Activated CD8-positive, alpha-beta T cell treated with anti-CD3 and anti-CD28 coated beads for 36 hours (primary cell): ENCODE measurements around the gene COBLL1. TPM values are rescaled to one million over a fixed set of nuclear protein-coding genes. Genes with fewer than 3 reads are reported as not detected.

Experiments
- ATAC-seq: fragments of 200-7000 bp; cut with Tn5 transposase; one replicate; pipeline ENCODE4 v1.10.0; 2021; ENCODE audit warnings: mild to moderate bottlenecking, moderate library complexity
- CTCF ChIA-PET: fragments of 350-600 bp; sonication (Branson Sonifier 250); formaldehyde crosslinking; loops from one replicate; lab custom pipeline; 2021; ENCODE audit warnings: antibody characterized with exemption; lab: Charles Lee
- POLR2A ChIA-PET: fragments of 350-600 bp; sonication (Branson Sonifier 250); formaldehyde crosslinking; loops from one replicate; lab custom pipeline; 2021; ENCODE audit warnings: antibody characterized with exemption; lab: Charles Lee
- DNase-seq: peaks from one replicate; pipeline ENCODE4 v3.0.0-alpha.2; 2020
- H3K27ac Mint-ChIP-seq: one replicate; pipeline ENCODE4 v1.8.0; 2021; ENCODE audit warnings: mild to moderate bottlenecking, mixed read lengths
- H3K27me3 Mint-ChIP-seq: one replicate; pipeline ENCODE4 v1.8.0; 2021; ENCODE audit warnings: mixed read lengths
- H3K36me3 Mint-ChIP-seq: one replicate; pipeline ENCODE4 v1.8.0; 2021; ENCODE audit warnings: low read depth, mixed read lengths
- H3K4me1 Mint-ChIP-seq: one replicate; pipeline ENCODE4 v1.8.0; 2021; ENCODE audit warnings: low read depth, mixed read lengths
- H3K4me3 Mint-ChIP-seq: one replicate; pipeline ENCODE4 v1.8.0; 2021; ENCODE audit warnings: mild to moderate bottlenecking, moderate library complexity, mixed read lengths
- H3K9me3 Mint-ChIP-seq: one replicate; pipeline ENCODE4 v1.8.0; 2021; ENCODE audit warnings: mixed read lengths
- intact Hi-C: fragments of 100-400 bp; cut with micrococcal nuclease; formaldehyde crosslinking; loops from one replicate; pipeline ENCODE4 v1.10.0; 2022
- total RNA-seq, 2 experiments: library from RNA; stranded (reverse); gene quantifications; one replicate each; pipeline ENCODE4 v1.2.3, GENCODE V29; 2021
- TF ChIP-seq, protein P1 (sequence below): fragments of 200-600 bp; IDR thresholded peaks from one replicate; pipeline ENCODE4 v1.8.0; 2022; ENCODE audit warnings: antibody characterized with exemption, mild to moderate bottlenecking

Gene COBLL1
- total RNA-seq, 2 experiments from 2014 or later, result 0.36 to 0.68 TPM

DNA sequence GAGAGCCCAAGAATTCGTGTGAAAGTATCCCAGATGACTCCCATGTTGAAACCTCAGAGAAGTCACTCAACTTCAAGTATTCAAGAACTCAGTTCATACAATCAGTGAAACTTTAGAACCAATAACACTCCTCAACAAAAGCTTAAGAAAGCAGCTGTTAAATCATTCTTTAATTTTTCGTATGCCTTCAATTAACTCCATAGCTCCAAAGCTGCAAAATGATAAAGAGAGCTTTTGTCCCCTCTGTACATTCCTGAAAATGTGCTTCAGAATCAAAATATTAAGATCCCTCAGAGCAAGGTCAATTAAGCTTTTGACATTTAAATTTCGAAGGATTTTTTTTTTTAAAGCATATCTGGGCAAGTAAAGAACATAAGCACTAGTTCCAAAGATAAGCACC is 4.7 kb downstream of the COBLL1 start:
- ATAC-seq (no peak), DNase-seq (no peak)
- intact Hi-C loops, result no loop called here
- TF ChIP-seq, protein P1, sequence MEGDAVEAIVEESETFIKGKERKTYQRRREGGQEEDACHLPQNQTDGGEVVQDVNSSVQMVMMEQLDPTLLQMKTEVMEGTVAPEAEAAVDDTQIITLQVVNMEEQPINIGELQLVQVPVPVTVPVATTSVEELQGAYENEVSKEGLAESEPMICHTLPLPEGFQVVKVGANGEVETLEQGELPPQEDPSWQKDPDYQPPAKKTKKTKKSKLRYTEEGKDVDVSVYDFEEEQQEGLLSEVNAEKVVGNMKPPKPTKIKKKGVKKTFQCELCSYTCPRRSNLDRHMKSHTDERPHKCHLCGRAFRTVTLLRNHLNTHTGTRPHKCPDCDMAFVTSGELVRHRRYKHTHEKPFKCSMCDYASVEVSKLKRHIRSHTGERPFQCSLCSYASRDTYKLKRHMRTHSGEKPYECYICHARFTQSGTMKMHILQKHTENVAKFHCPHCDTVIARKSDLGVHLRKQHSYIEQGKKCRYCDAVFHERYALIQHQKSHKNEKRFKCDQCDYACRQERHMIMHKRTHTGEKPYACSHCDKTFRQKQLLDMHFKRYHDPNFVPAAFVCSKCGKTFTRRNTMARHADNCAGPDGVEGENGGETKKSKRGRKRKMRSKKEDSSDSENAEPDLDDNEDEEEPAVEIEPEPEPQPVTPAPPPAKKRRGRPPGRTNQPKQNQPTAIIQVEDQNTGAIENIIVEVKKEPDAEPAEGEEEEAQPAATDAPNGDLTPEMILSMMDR, result no peak
- Mint-ChIP-seq H3K27me3 (peaks cover 28% of the 10 kb centered on the region), H3K9me3 (no peaks in the 10 kb centered on the region), H3K27ac (no peak overlapping the region), H3K36me3 (no peaks in the 10 kb centered on the region), H3K4me1 (peaks cover 7% of the 10 kb centered on the region), H3K4me3 (no peak overlapping the region)
- ChIA-PET POLR2A (no interaction called here), CTCF (no interaction called here)

- DNase-seq, result no peak
- Mint-ChIP-seq H3K4me1 (peaks cover 2% of the 10 kb centered on the region), H3K4me3 (no peak overlapping the region), H3K9me3 (no peaks in the 10 kb centered on the region), H3K36me3 (no peaks in the 10 kb centered on the region), H3K27ac (no peak overlapping the region), H3K27me3 (peaks cover 23% of the 10 kb centered on the region)
- POLR2A ChIA-PET, result no interaction called here
- CTCF ChIA-PET, result no interaction called here
- TF ChIP-seq, protein P1, result no peak
- intact Hi-C loops, result no loop called here
- ATAC-seq, result no peak
Observed at GRCh38 chr2:164835302-164835701, 6.3 kb downstream of the COBLL1 start.

GRCh38 chr2:164831887-164832286 is 9.7 kb downstream of the COBLL1 start:
- Mint-ChIP-seq H3K27ac (no peak overlapping the region), H3K9me3 (no peaks in the 10 kb centered on the region), H3K4me3 (no peak overlapping the region), H3K27me3 (peaks cover 5% of the 10 kb centered on the region), H3K36me3 (no peaks in the 10 kb centered on the region), H3K4me1 (no peaks in the 10 kb centered on the region)
- TF ChIP-seq, protein P1, result no peak
- DNase-seq (no peak), ATAC-seq (no peak)
- ChIA-PET CTCF (interaction anchor here (0.6 to 2.7 kb wide), 3 partner anchors 10 to 664 kb away, joined by 3 to 13 read pairs (median 3); partner anchors contain the start of gene COBLL1), POLR2A (interaction anchor here (0.6 kb wide), 1 partner anchor 46 kb away, joined by 5 read pairs; no protein-coding TSS in a partner anchor)
- intact Hi-C loops, result no loop called here

DNA sequence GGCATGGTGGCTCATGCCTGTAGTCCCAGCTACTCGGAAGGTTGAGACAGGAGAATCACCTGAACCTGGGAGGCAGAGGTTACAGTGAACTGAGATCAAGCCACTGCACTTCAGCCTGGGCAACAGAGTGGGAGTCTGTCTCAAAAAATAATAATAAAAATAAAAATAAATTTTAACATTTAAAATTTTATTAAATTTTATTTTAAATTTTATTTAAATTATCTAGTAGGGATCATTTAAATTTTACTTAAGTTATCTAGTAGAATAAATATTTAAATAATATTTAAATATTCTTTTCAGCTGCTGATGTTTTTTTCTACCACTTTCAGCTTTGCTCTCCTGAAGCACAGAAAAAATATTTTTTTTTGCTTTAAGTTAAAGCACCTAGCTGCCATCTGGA is 10.4 kb downstream of the COBLL1 start:
- no peaks in the 10 kb centered on the region for H3K36me3 Mint-ChIP-seq
- no peak overlapping the region for H3K4me3 Mint-ChIP-seq
- no peaks in the 10 kb centered on the region for H3K4me1 Mint-ChIP-seq
- POLR2A ChIA-PET, result no interaction called here
- CTCF ChIA-PET, result interaction anchor here (2.7 kb wide), 1 partner anchor 10 kb away, joined by 13 read pairs; the partner anchor contains the start of gene COBLL1
- no peak for ATAC-seq
- TF ChIP-seq, protein P1, result no peak
- H3K27ac Mint-ChIP-seq, result no peak overlapping the region
- no peaks in the 10 kb centered on the region for H3K9me3 Mint-ChIP-seq
- intact Hi-C loops, result no loop called here
- H3K27me3 Mint-ChIP-seq, result peaks cover 5% of the 10 kb centered on the region
- no peak for DNase-seq

DNA sequence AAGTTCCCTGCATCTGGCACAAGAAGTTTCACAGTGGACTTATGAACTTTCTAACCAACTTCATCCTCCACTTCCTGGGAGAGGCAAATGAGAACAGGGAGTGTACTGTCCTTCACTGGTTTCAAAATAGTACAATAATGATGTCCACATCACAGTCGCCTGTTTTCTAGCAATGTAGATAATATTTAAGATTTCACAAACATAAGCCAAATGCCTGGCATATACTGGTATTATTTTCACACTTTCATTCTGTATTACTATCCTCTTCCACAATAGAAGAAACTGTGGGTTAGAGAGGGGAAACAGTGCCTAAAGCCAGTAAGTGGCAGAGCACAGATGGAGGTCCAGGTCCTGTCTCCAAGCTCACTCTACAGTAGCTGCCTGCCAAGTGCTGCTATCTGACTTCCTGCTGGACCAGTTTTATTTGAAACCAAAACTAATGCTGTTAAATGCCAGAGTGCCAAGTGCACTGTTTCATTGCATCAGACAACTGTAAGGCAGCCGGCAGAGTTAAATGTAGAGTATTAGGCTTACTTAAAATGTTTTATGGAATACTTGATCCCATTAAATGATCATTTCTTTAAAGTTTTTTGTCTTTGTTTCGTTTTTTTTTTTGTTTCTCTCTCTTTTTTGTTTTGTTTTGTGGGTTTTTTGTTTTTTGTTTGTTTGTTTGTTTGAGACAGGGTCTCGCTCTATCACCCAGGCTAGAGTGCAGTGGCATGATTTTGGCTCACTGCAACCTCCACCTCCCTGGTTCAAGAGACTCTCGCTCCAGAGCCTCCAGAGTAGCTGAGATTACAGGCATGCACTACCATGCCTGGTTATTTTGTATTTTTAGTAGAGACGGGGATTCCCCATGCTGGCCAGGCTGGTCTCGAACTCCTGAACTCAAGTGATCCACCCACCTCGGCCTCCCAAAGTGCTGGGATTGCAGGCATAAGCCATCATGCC is 15.1 kb downstream of the COBLL1 start:
- ChIA-PET CTCF (no interaction called here), POLR2A (no interaction called here)
- no peaks in the 10 kb centered on the region for H3K27me3 Mint-ChIP-seq
- DNase-seq (peak; percentile 8), ATAC-seq (no peak)
- H3K36me3 Mint-ChIP-seq, result no peaks in the 10 kb centered on the region
- no peaks in the 10 kb centered on the region for H3K4me1 Mint-ChIP-seq
- TF ChIP-seq, protein P1, result no peak
- no peak overlapping the region for H3K27ac Mint-ChIP-seq
- H3K9me3 Mint-ChIP-seq, result no peaks in the 10 kb centered on the region
- H3K4me3 Mint-ChIP-seq, result no peak overlapping the region
- intact Hi-C loops, result no loop called here
